Stimulated activated CD4-positive, alpha-beta T cell treated with anti-CD3 and anti-CD28 coated beads, Interleukin-1b, Interleukin-23, amount 100 ng/mL, for 48 hours (primary cell): Measurements from ENCODE around the gene IP6K3.
A peak's percentile ranks its signal among the peaks of the same experiment; 100 is the strongest.

Experiments
- DNase-seq: peaks from one replicate; pipeline ENCODE4 v3.0.0-alpha.2; 2020

IP6K3 gene

GRCh38 chr6:33758815-33759216, 12.1 kb upstream of the IP6K3 start:
- DNase-seq = no peak

- DNase-seq = no peak
Observed at GRCh38 chr6:33757906-33758305, 11.2 kb upstream of the IP6K3 start.

DNA sequence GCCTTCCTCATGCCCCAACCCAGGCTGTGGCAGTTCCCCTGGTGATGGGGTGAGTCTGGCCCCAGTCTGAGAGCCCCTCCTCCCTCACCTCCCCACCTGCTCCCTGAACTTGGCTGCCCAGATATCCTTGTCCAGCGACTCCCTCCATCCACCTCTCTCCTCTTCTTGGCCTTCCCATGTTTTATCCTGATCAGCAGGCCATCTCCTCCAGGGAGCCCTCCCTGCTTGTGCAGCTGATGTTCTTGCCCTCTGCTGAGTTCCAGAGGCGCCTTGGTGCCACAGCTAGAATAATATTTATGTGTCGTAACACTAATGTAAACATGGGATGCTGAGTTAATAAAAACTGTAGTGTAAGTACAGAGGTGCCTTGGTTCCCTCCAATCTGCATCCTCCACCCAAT, 10.4 kb upstream of the IP6K3 start:
- DNase-seq = no peak

DNA sequence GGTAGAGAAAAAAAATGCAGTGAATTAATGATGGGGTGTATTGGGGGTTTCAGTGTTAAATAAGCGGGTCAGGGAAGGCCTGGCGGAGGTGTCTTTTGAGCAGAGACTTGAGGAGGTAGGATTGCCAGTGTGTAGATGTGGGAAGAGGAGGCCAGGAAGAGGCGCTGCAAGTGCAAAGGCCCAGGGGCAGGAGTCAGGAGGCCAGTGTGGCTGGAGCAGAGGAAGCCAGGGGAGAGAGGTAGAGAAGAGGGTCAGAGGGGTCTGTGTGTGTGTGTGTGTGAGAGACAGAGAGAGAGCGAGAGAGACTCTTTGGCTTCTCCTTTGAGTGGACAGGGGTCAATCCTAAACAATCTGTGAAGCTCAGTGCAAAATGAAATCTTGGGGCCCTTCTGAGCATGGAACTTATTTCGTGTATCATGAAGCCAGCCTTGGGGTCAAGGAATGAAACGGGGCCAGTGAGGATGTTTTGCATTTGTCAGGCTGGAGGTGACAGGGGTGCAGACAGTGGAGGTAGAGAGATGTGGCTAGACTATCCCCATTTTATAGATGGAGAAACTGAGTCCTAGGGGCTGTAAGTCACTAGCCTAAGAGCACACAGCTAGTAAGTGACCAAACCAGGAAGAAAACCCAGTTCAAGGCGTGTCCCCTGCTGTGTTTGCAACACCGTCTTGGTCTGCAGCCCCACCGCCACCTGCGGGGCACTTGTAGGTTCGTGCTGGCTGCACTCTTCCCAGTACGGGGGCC, 9.7 kb upstream of the IP6K3 start:
- DNase-seq = no peak

GRCh38 chr6:33755070-33755869, 8.6 kb upstream of the IP6K3 start:
- DNase-seq = no peak

DNA sequence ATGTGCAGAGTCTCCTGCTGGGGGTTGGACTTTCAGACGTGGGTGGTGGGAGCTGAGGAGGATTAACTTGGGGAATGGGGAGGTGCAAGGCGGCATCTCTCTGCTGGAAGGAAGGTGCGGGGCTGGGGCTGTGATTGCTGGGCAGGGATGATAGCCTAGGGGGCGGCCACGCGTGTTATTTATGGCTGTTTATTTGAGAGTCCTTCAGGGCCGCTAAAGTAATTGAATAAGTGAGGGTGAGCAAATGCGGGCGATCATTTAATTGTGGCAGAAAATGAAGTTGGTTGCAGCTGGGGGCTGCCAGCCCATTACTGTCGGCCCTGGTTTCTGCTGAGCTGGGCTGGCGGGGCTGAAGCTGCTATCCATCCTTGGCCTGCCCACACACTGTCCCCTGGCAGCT, 7.5 kb upstream of the IP6K3 start:
- no peak for DNase-seq

DNA sequence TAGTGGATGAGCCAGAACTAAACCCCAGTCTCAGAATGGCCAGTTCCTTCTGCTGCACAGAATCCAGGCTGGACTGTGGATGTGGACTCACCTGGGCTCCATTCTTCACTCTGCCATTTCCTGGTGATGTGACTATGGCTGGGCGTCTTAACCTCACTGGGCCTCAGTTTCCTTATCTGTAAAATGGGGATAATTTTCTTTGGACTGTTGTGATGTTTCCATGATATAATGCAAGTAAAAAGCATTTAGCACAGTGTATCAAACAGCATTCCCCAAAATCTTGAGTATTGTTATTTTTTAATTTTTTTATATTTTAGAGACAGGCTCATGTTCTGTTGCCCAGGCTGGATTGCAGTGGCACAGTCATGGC, 5.9 kb upstream of the IP6K3 start:
- no peak for DNase-seq

GRCh38 chr6:33751771-33752645, 5.3 kb upstream of the IP6K3 start:
- DNase-seq = no peak

- DNase-seq = no peak
Observed at GRCh38 chr6:33750244-33750991, 3.7 kb upstream of the IP6K3 start.

GRCh38 chr6:33749401-33749800, 2.7 kb upstream of the IP6K3 start:
- DNase-seq = no peak

GRCh38 chr6:33748841-33749240, 2.1 kb upstream of the IP6K3 start:
- DNase-seq = no peak

- no peak for DNase-seq
Observed at GRCh38 chr6:33747823-33748222, 1.1 kb upstream of the IP6K3 start.

DNA sequence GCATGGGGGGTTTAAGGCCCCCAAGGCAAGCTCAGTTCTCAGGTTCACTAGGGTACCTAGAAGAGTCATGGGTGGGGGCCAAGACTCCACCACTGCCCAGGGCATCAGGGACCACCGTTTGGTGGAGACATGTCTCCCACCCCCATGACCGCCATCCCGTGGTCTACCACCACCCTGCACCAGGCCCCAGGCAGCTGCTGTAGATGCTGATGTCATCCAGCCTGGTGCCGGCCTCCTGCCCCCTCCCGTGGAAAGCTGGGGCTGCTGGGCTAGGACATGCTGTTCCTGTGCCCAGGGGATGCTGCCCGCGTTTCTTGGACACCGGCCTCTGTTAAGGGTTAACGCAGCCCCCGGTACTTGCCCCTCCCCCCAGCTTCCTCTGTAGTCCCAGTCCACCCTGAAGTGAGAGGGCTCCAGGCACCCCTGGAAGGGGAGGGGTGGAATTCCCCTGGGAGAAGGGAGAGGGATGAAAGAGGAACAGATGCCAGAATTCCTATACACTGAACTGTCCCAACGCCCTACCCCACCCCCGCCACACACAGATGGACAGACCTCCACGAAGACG, 587 bp downstream of the IP6K3 start:
- no peak for DNase-seq

DNA sequence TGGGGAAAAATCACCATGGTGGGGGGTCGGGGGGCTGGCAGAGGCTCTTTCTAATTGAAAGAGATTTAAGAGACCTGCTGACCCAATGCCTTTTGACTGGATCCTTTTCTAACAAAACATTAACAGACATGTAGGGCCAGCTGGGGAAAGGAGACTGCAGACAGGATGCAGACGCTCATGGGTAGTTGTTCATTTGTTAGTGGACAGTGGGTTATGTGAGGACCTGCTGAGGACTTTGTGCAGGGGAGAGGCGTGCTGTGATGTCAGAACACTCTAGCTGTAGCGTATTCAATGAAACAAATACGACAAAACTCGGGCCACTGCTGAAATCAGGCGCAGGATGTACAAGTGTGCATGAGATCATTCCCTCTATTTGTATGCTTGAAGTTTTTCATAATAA, 1.2 kb downstream of the IP6K3 start:
- DNase-seq = no peak

- DNase-seq = no peak
Observed at GRCh38 chr6:33744895-33745546, 1.7 kb downstream of the IP6K3 start.

GRCh38 chr6:33744001-33744848, 2.5 kb downstream of the IP6K3 start:
- DNase-seq = peak; percentile 66

DNA sequence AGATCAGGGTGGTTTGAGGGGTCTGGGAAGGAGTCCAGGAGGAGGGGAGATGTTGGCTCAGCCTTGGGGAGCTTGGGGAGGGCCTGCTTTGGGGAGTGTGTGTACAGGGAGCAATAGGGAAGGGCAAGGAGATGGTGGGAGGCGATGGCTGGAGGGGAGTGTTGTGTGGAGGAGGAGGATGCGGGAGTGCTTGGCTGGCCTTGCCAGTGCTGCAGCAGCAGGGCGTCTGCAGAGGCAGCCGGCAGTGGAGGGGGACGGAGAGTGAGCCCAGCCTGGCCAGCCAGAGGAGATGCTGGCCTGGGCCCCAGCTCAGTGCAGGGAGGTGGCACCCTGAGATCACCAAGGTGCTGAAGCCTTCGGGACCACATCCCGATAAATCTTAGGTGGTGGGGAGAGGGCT, 3.9 kb downstream of the IP6K3 start:
- DNase-seq = no peak

GRCh38 chr6:33742092-33742491, 4.6 kb downstream of the IP6K3 start:
- DNase-seq = no peak

DNA sequence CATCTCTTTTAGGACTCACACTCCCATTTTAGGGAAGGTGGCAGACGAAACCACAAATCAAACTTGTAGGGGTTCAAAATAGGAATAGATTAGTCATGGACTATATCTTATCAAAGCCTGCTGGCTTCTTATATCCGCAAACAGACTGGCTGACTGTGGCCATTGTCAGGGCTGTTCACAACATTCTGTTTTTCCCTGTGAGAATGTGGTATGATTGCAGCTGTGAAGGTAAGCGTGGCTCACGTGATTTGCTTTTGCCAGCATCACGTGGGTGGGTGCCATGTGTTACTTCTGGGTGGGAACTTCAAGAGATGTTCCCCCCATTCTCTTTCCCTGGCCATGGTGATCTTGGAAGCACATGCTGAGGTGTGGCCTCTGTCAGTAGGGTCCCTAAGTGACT, 5.9 kb downstream of the IP6K3 start:
- DNase-seq = no peak

DNA sequence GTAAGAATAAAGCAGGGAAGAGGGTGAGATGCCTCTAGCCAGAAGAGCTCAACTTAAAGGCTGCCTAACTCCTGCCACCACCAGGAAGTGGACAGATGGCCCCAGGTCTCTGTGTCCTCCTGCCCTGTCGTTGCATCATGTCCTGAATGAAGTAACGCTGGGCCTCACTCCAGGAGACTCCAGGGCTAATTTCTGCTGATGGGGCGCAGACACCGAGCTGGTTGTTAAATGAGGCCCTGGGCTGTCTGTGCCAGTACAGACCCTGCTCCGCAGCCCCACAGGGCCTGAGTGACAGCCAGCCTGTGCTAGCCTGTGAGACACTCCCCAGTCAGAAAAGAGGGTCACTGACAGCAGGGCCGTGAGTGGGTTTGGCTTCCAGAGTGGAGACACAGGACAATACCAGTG, 6.5 kb downstream of the IP6K3 start:
- DNase-seq = no peak

DNA sequence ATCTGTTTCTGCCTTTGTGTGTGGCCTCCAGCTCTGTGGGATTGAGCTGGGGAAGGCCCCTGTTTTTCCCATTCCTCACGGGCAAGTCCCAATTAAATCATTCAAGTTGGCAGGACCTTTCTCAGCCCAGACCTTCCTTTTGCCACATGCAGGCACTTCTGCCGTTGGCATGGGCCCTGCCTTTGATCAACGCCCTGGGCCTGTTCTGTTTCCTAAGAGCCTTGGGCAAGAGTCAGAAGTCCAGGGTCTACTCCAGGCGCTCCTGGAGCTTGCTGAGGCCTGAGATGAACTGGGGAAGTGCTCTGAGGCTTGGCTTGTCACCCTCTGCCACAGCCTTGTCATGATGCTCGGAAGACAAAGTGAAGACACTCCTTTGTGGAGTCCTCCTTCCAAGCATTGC, 7.1 kb downstream of the IP6K3 start:
- no peak for DNase-seq
